Measurements from ENCODE around the gene CCSAP. TPM values are rescaled to one million over a fixed set of nuclear protein-coding genes. Genes with fewer than 3 reads are reported as not detected.

The CCSAP gene
- total and polyA plus RNA-seq, 11 donors = 0.94 to 6.2 (median 2.5) TPM

- H3K27me3 ChIP-seq = peaks cover 0 to 11% (median 0%) of the 10 kb centered on the region in 9 donors
- WGBS, 4 donors = 39 to 52% (median 41%) methylated on average over 8 of the region's 8 CpGs
- no peak for TF ChIP-seq POLR2A (IDR thresholded peaks at IDR 0.05)
- no peak for TF ChIP-seq CTCF (IDR thresholded peaks at IDR 0.05)
- no peak overlapping the region for H3K4me3 ChIP-seq
- peak; percentile 72 to 88 (median 80) for ATAC-seq
- intact Hi-C loops (cut with DNase I) = no loop called here
- peak in 3 of 5 donors; percentile 23 to 47 (median 38) for DNase-seq
- H3K36me3 ChIP-seq = no peaks in the 10 kb centered on the region
- H3K27ac ChIP-seq = peak overlapping the region in 8 of 12 donors; percentile 27 to 75 (median 66)
- H3K9me3 ChIP-seq = peaks cover 0 to 6% (median 0%) of the 10 kb centered on the region in 12 donors
- H3K4me1 ChIP-seq = peaks cover 0 to 6% (median 0%) of the 10 kb centered on the region in 12 donors
Measured at GRCh38 chr1:229385853-229386456, 43.1 kb upstream of the CCSAP start.

- ATAC-seq (no peak), DNase-seq (no peak)
- Histone ChIP-seq H3K27me3 (peaks cover 0 to 15% (median 0%) of the 10 kb centered on the region in 9 donors), H3K4me3 (no peak overlapping the region), H3K9me3 (peaks cover 0 to under 1% (median 0%) of the 10 kb centered on the region in 12 donors), H3K4me1 (peaks cover 0 to 6% (median 0%) of the 10 kb centered on the region in 12 donors), H3K27ac (no peak overlapping the region), H3K36me3 (no peaks in the 10 kb centered on the region)
- TF ChIP-seq CTCF (IDR thresholded peaks at IDR 0.05) (no peak), POLR2A (IDR thresholded peaks at IDR 0.05) (no peak)
- WGBS, 4 donors = 91 to 94% (median 93%) methylated on average over 7 of the region's 7 CpGs
- intact Hi-C loops (cut with DNase I) = no loop called here
Measured at GRCh38 chr1:229384822-229385221, 42.0 kb upstream of the CCSAP start.

- TF ChIP-seq POLR2A (IDR thresholded peaks at IDR 0.05) (no peak), CTCF (IDR thresholded peaks at IDR 0.05) (no peak)
- ATAC-seq (no peak), DNase-seq (no peak)
- H3K4me3 ChIP-seq = no peak overlapping the region
- peaks cover 0 to 15% (median 0%) of the 10 kb centered on the region in 9 donors for H3K27me3 ChIP-seq
- no peaks in the 10 kb centered on the region for H3K9me3 ChIP-seq
- intact Hi-C loops (cut with DNase I) = no loop called here
- peaks cover 0 to 6% (median 0%) of the 10 kb centered on the region in 12 donors for H3K4me1 ChIP-seq
- no peaks in the 10 kb centered on the region for H3K36me3 ChIP-seq
- no peak overlapping the region for H3K27ac ChIP-seq
- 84 to 93% (median 91%) methylated on average over 5 of the region's 5 CpGs for WGBS, 4 donors
Measured at GRCh38 chr1:229383961-229384360, 41.1 kb upstream of the CCSAP start.

GRCh38 chr1:229383188-229383587, 40.3 kb upstream of the CCSAP start:
- intact Hi-C loops (cut with DNase I) = no loop called here
- Histone ChIP-seq H3K4me1 (peaks cover 0 to 6% (median 0%) of the 10 kb centered on the region in 12 donors), H3K27me3 (peaks cover 0 to 15% (median 0%) of the 10 kb centered on the region in 9 donors), H3K9me3 (no peaks in the 10 kb centered on the region), H3K27ac (no peak overlapping the region), H3K4me3 (no peak overlapping the region), H3K36me3 (no peaks in the 10 kb centered on the region)
- no peak for ATAC-seq
- TF ChIP-seq POLR2A (IDR thresholded peaks at IDR 0.05) = no peak
- no peak for TF ChIP-seq CTCF (IDR thresholded peaks at IDR 0.05)
- WGBS, 4 donors = 93 to 94% (median 93%) methylated on average over 3 of the region's 3 CpGs
- no peak for DNase-seq
